Measurements from ENCODE around the gene BLTP1.

- no peak for TF ChIP-seq EP300 (IDR thresholded peaks at IDR 0.05; ENCODE audit: borderline replicate concordance)
- TF ChIP-seq REST (IDR thresholded peaks at IDR 0.05; ENCODE audit: low read depth) = no peak
- TF ChIP-seq CREB1 (IDR thresholded peaks at IDR 0.05; ENCODE audit: low read depth) = no peak
- TF ChIP-seq YY1 (IDR thresholded peaks at IDR 0.05; ENCODE audit: low read depth) = no peak
- TF ChIP-seq USF1 (IDR thresholded peaks at IDR 0.05) = no peak
- TF ChIP-seq TEAD4 (IDR thresholded peaks at IDR 0.05) = no peak
- no peak for TF ChIP-seq FOXM1 (IDR thresholded peaks at IDR 0.05; ENCODE audit: borderline replicate concordance, low read depth)
- TF ChIP-seq ZBTB7A (IDR thresholded peaks at IDR 0.05; ENCODE audit: low read depth) = no peak
- TF ChIP-seq MAX (IDR thresholded peaks at IDR 0.05) = no peak
- TF ChIP-seq TAF1 (IDR thresholded peaks at IDR 0.05; ENCODE audit: low read depth) = no peak
- TF ChIP-seq CEBPB (IDR thresholded peaks at IDR 0.05) = no peak
- no peak for TF ChIP-seq NFIC (IDR thresholded peaks at IDR 0.05)
- no peak for TF ChIP-seq RAD21 (IDR thresholded peaks at IDR 0.05; ENCODE audit: low read depth)
Measured at GRCh38 chr4:122178961-122179360, 26.8 kb downstream of the BLTP1 start.

Data from Ishikawa (cell line).